Measurements from ENCODE around the gene GFRAL.

GRCh38 chr6:55443238-55444134, 116.2 kb downstream of the GFRAL start:
- no peak for TF ChIP-seq CEBPB (IDR thresholded peaks at IDR 0.05; ENCODE audit: low read depth, low read length)
- TF ChIP-seq CTCF (conservative IDR thresholded peaks at IDR 0.05; ENCODE audit: low read depth, low read length): no peak
- TF ChIP-seq RAD21 (IDR thresholded peaks at IDR 0.05; ENCODE audit: low read length): no peak
- no peak for TF ChIP-seq BHLHE40 (IDR thresholded peaks at IDR 0.05; ENCODE audit: low read depth, low read length)
- no peak for TF ChIP-seq FOS (IDR thresholded peaks at IDR 0.05; ENCODE audit: low read depth, low read length)
- no peak for TF ChIP-seq MAZ (IDR thresholded peaks at IDR 0.05; ENCODE audit: borderline replicate concordance, low read depth, low read length)
- no peak for TF ChIP-seq POLR2A (IDR thresholded peaks at IDR 0.05; ENCODE audit: low read depth, low read length)
- TF ChIP-seq RFX5 (IDR thresholded peaks at IDR 0.05; ENCODE audit: low read depth, low read length): no peak
- TF ChIP-seq RCOR1 (IDR thresholded peaks at IDR 0.05; ENCODE audit: insufficient replicate concordance, low read length): no peak
- no peak for TF ChIP-seq SMC3 (IDR thresholded peaks at IDR 0.05; ENCODE audit: low read depth, low read length)
- no peak for TF ChIP-seq MAFK (IDR thresholded peaks at IDR 0.05; ENCODE audit: low read depth, low read length)
- no peak for TF ChIP-seq USF2 (IDR thresholded peaks at IDR 0.05; ENCODE audit: low read depth, low read length)
- no peak for TF ChIP-seq CHD1 (IDR thresholded peaks at IDR 0.05; ENCODE audit: low read depth, low read length)
